HG03521 (cell line): ENCODE data around the gene CDKAL1.
"Not testable (repeated sequence)": the region's sequence is repeated elsewhere in the genome, so short reads cannot be mapped to it uniquely, and the experiment has no call there.

Experiments
- ATAC-seq: cut with Tn5 transposase; IDR thresholded peaks from one replicate; pipeline ENCODE4 v1.9.1; 2021; ENCODE audit warnings: mild to moderate bottlenecking, moderate library complexity; ENCODE audit not compliant: unreplicated experiment

The CDKAL1 gene

DNA sequence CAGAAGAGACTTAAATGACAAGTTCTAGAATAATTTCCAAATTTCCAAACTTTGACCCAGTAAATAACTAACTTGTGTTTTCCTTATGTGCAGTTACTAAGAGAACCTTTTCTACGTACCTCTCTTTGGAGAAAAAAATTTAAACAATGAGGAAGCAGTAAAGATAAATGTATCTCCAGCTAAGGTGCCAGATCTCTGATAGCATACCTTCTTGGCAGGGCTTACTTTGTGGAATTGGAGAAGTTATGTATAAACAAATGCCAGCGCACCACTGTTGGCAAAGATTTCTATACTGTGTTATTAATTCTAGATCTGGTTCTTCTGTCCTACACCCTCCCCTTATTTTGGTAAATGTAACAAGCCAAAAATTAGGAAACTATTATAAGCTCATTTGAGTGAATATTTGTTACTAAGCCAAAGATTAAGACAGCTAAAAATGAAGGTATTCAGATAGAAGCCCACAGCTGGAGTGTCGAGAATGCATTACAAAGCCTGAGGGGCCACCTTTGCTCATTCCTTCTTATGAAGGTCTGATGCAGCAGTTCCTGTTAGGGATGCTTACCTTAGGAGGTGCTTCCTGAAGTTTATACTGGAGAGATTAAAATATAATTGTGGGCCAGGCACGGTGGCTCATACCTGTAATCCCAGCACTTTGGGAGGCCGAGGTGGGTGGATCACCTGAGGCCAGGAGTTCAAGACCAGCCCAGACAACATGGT lies 686.2 kb downstream of the CDKAL1 start:
- no peak for ATAC-seq

DNA sequence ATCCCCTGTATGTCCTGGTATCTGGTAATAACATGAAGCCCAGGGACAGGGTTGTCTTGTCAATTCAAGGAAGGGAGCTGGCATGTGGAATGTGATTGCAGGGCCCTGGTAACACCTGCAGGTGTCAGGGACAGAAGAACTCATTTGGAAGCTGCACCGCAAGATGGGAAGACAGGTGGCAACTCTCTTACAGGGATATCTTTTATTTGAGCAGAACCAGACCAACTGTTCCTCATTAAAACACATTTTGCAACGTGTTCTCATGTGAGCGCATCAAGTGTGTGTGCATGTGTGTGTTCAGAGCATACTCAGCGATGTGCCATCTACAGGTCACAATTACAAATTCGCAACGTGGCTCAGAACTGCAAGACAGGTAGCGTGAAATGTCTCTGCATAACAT lies 688.4 kb downstream of the CDKAL1 start:
- no peak for ATAC-seq

DNA sequence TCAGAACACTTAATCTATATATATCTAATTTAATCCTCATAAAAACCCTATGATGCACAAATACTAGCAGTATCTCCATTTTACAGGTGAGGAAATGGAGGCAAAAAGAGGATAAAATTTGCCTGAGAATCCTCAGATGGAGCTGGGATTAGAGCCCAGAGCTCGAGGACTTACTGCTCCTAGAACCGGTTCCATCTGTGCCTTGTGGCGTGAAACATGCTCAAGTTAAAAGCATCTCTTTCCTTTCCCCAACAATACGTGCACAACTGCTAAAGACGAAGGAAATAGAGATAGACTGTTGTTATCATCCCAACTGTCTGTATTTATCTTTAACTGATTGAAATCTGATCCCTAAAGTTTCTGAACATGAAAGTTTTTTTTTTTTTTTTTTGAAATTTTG lies 691.7 kb downstream of the CDKAL1 start:
- no peak for ATAC-seq

DNA sequence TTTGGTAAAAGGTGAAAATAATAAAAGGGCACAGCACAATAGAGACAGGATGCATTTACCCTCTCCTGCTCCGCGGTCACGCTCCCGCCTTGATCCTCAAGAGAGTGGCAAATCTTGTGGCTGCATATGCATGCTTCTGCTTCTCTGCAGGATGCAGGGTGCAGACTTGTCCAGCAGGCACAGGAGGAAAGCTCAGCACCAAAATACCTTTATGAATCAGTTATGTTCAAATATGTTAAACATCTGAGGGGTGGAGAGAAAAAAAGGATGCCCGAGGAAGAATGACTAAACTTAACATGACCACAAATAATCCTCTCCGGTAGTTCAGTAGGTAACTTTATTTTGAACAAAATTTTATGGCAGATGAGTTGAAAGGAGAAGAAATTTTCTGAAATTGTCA lies 693.2 kb downstream of the CDKAL1 start:
- no peak for ATAC-seq

DNA sequence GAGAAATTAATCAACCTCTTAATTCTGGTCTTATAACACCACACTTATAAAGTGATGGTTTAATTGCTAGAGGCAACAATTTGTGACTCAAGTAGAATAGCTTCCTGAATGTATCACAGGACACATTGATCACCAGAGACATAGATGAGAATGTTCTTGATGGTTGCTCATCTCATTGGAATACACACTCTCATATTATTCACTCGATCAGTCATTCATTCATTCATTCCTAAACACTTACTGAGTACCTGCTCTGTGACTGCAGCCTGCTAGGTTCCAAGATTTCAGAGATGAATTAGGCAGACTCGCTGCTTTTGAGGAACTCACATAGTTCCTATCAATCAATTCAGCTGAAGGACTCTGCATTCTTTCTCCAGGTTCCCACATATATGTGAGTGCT lies 694.2 kb downstream of the CDKAL1 start:
- no peak for ATAC-seq

DNA sequence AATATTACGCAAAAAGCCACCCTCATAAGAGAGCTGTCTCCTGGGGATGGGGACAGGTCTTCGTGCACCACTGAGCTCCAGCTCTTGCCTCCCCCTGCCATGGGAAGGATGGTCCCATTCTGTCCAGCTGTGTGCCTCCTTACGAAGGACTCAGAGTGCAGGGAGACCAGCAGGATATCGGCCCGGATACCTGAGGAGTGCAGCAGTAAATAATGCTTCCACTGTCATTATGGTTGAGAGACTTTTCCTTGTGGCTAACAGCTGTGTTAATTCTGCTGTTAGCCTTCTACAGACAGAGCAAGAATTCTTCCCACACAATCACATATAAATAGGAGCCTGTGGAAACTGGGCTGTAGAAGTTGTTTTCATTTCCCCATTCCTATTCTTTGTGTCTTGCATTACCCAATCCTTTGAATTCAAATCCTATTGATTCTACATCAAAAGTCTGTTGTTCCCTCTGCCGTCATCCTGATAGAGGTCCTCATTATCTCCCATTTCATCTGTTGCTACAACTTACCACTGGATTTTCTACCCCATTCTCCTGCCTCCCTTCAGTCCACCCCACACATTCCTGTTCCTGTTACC lies 694.7 kb downstream of the CDKAL1 start:
- ATAC-seq = no peak

DNA sequence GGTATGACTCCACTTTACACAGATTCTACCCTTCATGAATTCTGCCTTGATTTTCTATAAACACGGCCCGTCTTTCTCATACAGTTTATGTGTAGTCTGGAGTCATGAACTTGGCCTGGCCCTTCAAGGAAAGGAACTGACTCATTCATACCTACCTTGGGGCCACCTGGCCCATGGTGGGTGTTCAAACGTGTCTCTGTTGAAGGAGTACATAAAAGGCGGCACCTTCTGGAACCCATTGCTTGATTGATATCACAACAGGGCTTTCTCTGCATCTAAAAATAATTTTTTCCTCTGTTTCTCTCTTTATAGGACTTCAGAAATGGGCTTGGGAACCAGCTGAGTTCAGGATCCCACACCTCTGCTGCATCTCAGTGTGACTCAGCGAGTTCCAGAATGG lies 696.3 kb downstream of the CDKAL1 start:
- no peak for ATAC-seq

DNA sequence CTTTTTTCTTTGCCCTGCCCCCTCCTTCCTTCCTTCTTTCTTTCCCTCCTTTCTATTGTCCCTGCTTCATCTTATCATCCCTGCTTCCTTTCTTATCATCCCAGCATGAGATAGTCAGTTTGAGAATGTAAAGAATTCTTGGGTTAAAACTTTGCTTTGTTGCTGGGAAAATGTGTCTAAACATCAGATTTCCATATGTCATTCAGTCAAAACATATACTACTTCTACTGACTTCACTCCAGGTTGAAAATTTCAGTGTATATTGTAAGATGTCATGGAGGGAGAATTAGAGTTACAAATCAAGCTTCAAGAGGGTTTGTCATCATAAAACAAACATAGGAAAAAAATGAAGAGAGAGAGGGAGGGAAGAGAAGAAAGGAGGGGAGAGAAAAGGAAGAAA lies 700.9 kb downstream of the CDKAL1 start:
- no peak for ATAC-seq

DNA sequence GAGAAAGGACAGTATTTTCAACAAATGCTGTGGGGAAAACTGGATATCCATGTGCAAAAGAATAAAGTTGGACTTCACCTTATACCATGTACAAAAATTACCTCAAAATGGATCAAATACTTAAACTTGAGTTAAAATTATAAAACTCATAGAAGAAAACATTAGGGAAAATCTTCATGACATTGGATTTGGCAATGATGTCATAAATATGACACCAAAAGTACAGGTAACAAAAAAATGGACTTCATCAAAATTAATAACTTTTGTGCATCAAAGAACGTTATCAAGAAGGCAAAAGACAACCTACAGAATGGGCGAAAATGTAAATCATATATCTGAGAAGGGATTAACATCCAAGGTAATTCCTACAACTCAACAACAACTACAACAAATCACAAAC lies 704.0 kb downstream of the CDKAL1 start:
- ATAC-seq = no peak

DNA sequence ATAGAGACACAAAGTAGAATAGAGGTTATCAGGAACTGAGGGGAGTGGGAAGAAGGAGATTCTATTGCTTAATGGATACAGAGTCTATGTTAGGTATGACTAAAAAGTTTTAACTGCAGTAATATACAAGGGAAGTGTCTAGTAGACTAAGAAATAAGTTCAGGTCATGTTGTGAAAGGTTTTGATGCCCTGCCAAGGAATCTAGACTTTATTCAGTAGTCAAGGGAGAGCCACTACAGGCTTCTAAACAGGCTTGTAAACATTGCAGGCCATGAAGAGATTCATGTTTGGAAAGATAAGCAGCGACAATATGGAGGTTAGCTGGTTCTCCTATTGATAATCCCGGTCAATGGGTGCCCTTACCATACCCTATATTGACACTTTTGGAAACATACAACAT lies 706.5 kb downstream of the CDKAL1 start:
- no peak for ATAC-seq

DNA sequence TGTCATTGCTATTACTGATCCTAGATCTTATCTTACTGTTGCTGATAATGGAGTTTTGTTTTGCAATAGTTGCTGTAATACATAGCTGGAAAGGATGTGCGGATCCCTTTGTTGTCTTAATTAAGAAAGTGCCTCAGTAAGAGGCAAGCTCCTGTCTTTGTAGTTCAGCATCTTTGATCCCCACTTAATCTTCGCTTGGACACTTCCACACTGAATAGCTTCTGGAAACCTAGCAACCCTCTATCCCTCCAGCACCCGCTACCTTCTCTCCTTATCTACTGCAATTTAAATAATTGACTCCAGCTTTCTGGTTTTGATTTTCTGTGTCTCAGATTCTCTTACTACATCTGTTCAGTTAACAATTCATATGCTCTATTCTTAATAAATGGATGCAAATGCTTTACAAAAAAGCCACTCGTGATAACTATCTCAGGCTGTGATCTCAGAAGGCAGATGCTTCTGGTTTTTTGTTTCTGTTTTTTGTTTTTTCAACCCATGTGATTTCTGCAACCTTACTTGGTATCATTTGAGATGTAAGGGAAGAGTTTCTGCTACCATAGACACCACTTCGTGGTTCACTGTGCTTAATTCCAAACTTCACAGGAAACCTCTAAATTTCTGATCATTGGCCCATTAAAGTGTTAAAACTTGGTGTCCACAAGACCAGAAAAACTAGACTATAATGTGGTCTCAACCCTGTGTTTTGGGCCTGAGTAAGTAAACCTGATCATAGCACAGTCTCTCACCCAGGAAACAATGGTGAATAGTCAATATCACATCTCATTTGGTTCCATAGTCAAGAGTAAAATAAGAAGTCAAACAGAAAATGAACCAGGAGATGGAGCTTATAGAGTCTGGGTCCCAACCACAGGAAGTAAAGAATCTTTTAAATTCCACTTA lies 707.2 kb downstream of the CDKAL1 start:
- ATAC-seq = no peak

DNA sequence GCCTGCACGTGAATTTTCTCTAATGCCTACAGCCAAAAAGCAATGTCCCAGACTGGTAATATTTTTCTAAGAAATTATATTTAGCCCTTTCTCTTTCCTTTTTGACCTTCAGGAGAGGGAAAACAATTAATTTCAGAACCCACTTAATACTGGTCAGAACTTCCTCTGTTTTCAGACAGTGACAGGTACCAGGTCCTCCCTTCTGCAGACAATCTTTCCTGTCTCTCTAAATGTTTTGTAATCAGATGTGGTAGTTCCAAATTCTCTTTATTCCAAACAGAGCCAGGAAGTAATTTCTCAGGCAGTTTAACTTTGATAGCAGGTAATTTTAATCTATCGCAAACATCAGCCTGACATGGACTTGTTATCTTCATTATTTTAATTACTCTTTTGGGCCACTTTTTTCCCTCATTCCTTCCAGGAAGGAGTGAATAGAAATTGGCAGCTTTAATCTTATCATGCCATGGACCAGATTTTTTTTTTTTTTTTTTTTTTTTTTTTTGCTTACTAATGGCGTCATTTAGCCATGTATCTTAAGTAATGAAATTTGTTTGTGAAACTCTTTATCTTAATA lies 710.7 kb downstream of the CDKAL1 start:
- ATAC-seq = no peak

DNA sequence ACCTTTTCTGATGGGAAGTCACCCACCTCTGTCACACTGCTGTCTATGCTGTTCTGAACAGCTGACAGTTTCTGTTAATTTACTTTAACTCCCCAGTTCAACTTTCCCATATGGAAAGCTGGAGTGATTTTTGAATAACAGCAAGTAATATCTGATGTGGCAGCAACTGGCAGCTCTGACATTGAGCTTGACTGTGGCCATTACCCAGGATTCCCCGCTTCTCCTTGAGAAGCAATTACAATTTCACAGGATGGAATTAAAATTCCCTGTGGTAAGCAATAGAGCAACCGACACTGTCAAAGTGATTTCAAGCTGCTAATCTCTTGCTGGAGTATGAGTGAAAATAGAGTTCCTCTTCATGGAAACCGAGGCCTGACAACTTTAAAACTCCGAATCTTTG lies 711.2 kb downstream of the CDKAL1 start:
- ATAC-seq = no peak

DNA sequence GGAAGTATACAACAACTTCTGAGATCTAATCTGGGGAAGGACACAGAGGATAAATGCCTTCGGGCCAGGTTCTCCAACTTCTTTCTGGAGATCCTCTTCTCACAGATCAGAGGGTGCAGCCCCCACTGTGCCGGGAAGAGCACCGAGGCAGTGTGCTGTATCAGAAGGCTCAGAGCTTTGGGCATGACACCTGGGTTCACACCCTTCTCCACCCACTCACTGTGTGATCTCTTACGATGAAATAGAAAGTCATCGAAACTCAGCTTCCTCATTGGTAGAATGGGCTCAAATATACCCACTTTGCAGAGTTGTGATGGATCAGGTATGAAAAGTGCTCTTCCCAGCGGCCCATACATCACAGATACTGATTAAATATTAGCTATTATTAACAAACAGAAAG lies 711.8 kb downstream of the CDKAL1 start:
- ATAC-seq = no peak

DNA sequence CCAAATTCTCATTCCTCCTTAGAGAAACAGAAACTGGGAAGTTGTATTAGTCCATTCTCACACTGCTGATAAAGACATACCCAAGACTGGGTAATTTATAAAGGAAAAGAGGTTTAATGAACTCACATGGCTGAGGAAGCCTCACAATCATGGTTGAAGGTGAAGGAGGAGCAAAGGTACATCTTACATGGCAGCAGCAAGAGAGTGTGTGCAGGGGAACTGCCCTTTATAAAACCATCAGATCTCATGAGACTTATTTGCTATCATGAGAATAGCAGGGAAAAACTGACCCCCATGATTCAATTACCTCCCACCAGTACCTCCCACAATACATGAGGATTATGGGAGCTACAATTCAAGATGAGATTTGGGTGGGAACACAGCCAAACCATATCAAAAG lies 720.2 kb downstream of the CDKAL1 start:
- ATAC-seq = not testable (repeated sequence)

DNA sequence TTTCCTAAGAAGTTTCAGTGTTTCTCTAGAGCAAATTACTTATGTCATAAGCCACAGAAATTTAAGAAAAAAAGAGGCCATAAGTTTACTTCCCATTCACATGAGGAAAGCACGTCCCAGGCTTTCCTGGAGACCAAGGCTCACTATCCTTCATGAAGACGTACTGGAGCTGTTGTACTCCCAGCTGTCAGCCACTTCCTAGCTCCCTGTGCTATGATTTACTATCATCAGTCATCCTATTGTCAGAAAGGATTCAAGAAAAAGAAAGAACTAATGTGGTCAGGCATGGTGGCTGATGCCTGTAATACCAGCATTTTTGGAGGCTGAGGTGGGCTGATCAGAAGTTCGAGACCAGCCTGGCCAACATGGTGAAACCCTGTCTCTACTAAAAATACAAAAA lies 721.9 kb downstream of the CDKAL1 start:
- no peak for ATAC-seq

DNA sequence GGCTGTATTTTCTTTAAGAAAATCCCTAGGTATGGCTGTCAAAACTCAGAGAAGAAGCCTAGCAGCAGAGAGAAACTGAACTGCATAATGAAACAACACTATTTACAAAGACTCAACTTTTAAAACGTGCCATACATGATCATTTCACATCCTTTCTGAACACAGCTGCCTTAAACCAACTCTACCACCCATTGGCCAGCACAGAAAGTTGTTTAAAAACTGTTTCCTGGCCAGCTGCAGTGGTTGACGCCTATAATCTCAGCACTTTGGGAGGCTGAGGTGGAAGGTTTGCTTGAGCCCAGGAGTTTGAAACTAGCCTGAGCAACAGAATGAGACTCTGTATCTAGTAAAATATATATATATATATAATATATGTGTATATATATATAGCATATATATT lies 722.9 kb downstream of the CDKAL1 start:
- no peak for ATAC-seq

DNA sequence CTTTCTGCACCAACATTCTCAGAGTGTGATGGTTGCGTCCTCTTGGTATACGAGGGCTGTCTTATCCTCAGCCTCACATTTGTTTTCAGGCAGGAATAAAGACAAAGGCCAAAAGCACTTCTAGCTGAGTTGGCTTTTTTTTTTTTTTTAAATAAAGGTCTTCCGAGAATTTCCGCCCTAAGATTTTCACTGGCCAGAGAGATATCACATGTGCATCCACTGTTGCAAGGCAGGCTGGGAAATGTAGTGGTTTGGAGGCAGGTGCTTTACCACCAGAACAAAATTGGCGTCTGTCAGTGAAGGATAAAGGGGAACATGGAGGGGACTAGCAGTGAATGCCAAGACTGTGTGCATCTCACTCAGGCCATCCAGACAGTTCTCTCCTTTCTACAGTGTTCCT lies 724.4 kb downstream of the CDKAL1 start:
- no peak for ATAC-seq

DNA sequence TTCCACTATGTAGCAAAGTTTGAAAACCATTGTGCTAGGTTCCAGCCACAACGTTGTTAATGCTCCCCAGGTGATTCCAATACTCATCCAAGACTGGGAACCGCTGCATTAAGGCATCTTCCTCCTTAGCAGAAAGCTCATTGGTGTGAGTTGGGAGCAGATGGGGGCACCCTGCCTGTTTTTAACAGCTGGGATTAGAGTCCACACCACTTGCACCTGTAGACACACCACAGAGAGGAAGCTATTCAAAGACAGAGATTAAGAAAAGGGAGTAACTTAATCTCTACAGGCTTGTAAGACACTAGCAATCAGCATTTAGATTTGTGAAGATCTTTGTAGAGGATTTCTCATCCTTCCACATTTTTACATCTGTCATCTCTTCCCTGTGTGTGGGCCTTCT lies 725.4 kb downstream of the CDKAL1 start:
- ATAC-seq = no peak

DNA sequence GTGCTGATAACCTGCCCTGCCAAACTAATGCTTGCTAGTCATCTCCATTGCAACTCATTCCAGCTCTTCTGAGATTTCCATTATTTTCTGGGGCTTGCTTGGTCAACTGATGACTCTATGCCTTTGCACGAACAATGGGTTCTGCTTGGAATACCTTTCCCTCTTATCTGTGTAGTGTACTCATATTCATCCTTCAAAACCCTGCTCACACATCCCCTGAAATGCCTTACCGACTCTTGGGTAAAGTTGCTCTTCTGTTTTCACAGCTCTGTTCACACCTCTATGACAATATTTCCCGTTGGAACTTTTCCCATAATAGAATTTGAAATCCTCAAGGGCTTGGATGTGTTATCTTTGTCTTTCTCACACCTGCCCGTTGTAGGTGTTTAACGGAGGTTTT lies 728.2 kb downstream of the CDKAL1 start:
- ATAC-seq = no peak

DNA sequence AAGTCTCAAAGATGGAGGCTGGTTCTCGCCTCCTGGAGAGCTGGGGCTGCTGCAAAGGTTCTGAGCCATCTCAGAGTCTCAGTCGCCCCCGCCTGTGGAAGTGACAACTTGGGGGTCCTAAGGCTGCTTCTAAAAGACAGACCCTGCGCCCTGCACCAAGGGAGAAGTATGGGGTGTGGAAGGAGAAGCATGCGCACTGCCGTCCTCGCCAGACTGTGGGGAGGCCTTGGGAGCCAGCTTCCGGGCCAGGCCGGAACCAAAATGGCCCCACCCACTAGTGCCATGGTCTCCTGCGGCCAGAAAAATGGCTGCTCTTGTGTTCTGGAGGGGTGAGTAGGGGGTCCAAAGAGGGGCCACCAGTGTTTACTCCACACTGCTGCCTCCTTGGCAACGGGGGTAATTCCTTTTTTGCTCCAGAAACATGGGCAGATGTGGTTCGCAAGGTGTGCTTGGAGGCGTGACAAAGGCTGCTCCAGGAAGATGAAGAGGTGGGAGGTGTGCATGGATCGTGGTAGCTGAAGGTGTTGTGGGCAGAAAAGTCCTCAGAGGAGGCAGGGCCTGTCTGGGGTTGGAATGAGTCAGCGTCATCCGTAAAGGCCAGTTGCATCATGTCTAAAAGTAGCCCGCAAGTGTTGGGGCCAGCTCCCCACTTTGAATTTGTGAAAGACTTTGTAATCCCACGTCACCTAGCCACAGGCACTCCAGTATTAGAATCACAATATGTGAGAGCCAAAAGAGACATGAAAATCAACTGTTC lies 729.5 kb downstream of the CDKAL1 start:
- ATAC-seq = peak; percentile 90
